ENCODE data around the gene TNIK. TPM values are rescaled to one million over a fixed set of nuclear protein-coding genes. Genes with fewer than 3 reads are reported as not detected.

The TNIK gene
- total RNA-seq, 1 donor from 2014 or later = 15.5 TPM

GRCh38 chr3:171218069-171218468, 242.1 kb downstream of the TNIK start:
- no peak overlapping the region for H3K4me3 Mint-ChIP-seq (ENCODE audit: unreplicated experiment)
- H3K27me3 Mint-ChIP-seq (ENCODE audit: unreplicated experiment) = no peaks in the 10 kb centered on the region
- no peak for TF ChIP-seq CTCF (IDR thresholded peaks at IDR 0.05)
- H3K36me3 Mint-ChIP-seq (ENCODE audit: unreplicated experiment) = no peaks in the 10 kb centered on the region
- H3K27ac Mint-ChIP-seq (ENCODE audit: unreplicated experiment) = no peak overlapping the region
- no peak for DNase-seq (ENCODE audit: extremely low spot score, unreplicated experiment)
- no peaks in the 10 kb centered on the region for H3K9me3 Mint-ChIP-seq (ENCODE audit: unreplicated experiment)
- no peaks in the 10 kb centered on the region for H3K4me1 Mint-ChIP-seq (ENCODE audit: unreplicated experiment)

GRCh38 chr3:171213907-171214306, 246.3 kb downstream of the TNIK start:
- Mint-ChIP-seq H3K4me3 (ENCODE audit: unreplicated experiment) (no peak overlapping the region), H3K27me3 (ENCODE audit: unreplicated experiment) (no peaks in the 10 kb centered on the region), H3K9me3 (ENCODE audit: unreplicated experiment) (no peaks in the 10 kb centered on the region), H3K36me3 (ENCODE audit: unreplicated experiment) (peaks cover 18% of the 10 kb centered on the region), H3K4me1 (ENCODE audit: unreplicated experiment) (no peaks in the 10 kb centered on the region), H3K27ac (ENCODE audit: unreplicated experiment) (no peak overlapping the region)
- no peak for DNase-seq (ENCODE audit: extremely low spot score, unreplicated experiment)
- no peak for TF ChIP-seq CTCF (IDR thresholded peaks at IDR 0.05)

GRCh38 chr3:171213178-171213577, 247.0 kb downstream of the TNIK start:
- no peaks in the 10 kb centered on the region for H3K9me3 Mint-ChIP-seq (ENCODE audit: unreplicated experiment)
- no peak for TF ChIP-seq CTCF (IDR thresholded peaks at IDR 0.05)
- H3K27me3 Mint-ChIP-seq (ENCODE audit: unreplicated experiment) = no peaks in the 10 kb centered on the region

GRCh38 chr3:171212648-171213047, 247.6 kb downstream of the TNIK start:
- Mint-ChIP-seq H3K27ac (ENCODE audit: unreplicated experiment) (no peak overlapping the region), H3K9me3 (ENCODE audit: unreplicated experiment) (no peaks in the 10 kb centered on the region), H3K4me1 (ENCODE audit: unreplicated experiment) (no peaks in the 10 kb centered on the region), H3K36me3 (ENCODE audit: unreplicated experiment) (peaks cover 18% of the 10 kb centered on the region), H3K27me3 (ENCODE audit: unreplicated experiment) (no peaks in the 10 kb centered on the region), H3K4me3 (ENCODE audit: unreplicated experiment) (no peak overlapping the region)
- no peak for TF ChIP-seq CTCF (IDR thresholded peaks at IDR 0.05)
- DNase-seq (ENCODE audit: extremely low spot score, unreplicated experiment) = no peak

More at GRCh38 chr3:171213178-171213577, 247.0 kb downstream of the TNIK start:
- Mint-ChIP-seq H3K4me1 (ENCODE audit: unreplicated experiment) (no peaks in the 10 kb centered on the region), H3K4me3 (ENCODE audit: unreplicated experiment) (no peak overlapping the region), H3K36me3 (ENCODE audit: unreplicated experiment) (peaks cover 18% of the 10 kb centered on the region), H3K27ac (ENCODE audit: unreplicated experiment) (no peak overlapping the region)
- no peak for DNase-seq (ENCODE audit: extremely low spot score, unreplicated experiment)

GRCh38 chr3:171206283-171206682, 253.9 kb downstream of the TNIK start:
- no peak overlapping the region for H3K27ac Mint-ChIP-seq (ENCODE audit: unreplicated experiment)
- H3K9me3 Mint-ChIP-seq (ENCODE audit: unreplicated experiment) = no peaks in the 10 kb centered on the region
- no peaks in the 10 kb centered on the region for H3K4me1 Mint-ChIP-seq (ENCODE audit: unreplicated experiment)

More at GRCh38 chr3:171206283-171206682, 253.9 kb downstream of the TNIK start:
- Mint-ChIP-seq H3K4me3 (ENCODE audit: unreplicated experiment) (no peak overlapping the region), H3K27me3 (ENCODE audit: unreplicated experiment) (no peaks in the 10 kb centered on the region), H3K36me3 (ENCODE audit: unreplicated experiment) (peaks cover 14% of the 10 kb centered on the region)
- no peak for DNase-seq (ENCODE audit: extremely low spot score, unreplicated experiment)
- no peak for TF ChIP-seq CTCF (IDR thresholded peaks at IDR 0.05)
